Measurements from ENCODE around the gene IMP4.

Gene IMP4

GRCh38 chr2:130378206-130378897 lies 35.7 kb downstream of the IMP4 start:
- DNase-seq (ENCODE audit: low spot score), result no peak

GRCh38 chr2:130378898-130379214 lies 36.2 kb downstream of the IMP4 start:
- DNase-seq (ENCODE audit: low spot score), result no peak

GRCh38 chr2:130380096-130380934 lies 37.6 kb downstream of the IMP4 start:
- DNase-seq (ENCODE audit: low spot score), result no peak

GRCh38 chr2:130381145-130381544 lies 38.4 kb downstream of the IMP4 start:
- DNase-seq (ENCODE audit: low spot score), result no peak

- no peak for DNase-seq (ENCODE audit: low spot score)
Measured at GRCh38 chr2:130381619-130382018, 38.9 kb downstream of the IMP4 start.

- DNase-seq (ENCODE audit: low spot score), result no peak
Measured at GRCh38 chr2:130382313-130382917, 39.7 kb downstream of the IMP4 start.

GRCh38 chr2:130385709-130386108 lies 43.0 kb downstream of the IMP4 start:
- no peak for DNase-seq (ENCODE audit: low spot score)

- no peak for DNase-seq (ENCODE audit: low spot score)
Measured at GRCh38 chr2:130387071-130387400, 44.3 kb downstream of the IMP4 start.

GRCh38 chr2:130387804-130388203 lies 45.1 kb downstream of the IMP4 start:
- no peak for DNase-seq (ENCODE audit: low spot score)

GRCh38 chr2:130388221-130388907 lies 45.7 kb downstream of the IMP4 start:
- DNase-seq (ENCODE audit: low spot score), result no peak

GRCh38 chr2:130389358-130389757 lies 46.7 kb downstream of the IMP4 start:
- no peak for DNase-seq (ENCODE audit: low spot score)

GRCh38 chr2:130389783-130390182 lies 47.1 kb downstream of the IMP4 start:
- DNase-seq (ENCODE audit: low spot score), result no peak

- no peak for DNase-seq (ENCODE audit: low spot score)
Measured at GRCh38 chr2:130390460-130391057, 47.9 kb downstream of the IMP4 start.

GRCh38 chr2:130391058-130391871 lies 48.6 kb downstream of the IMP4 start:
- DNase-seq (ENCODE audit: low spot score), result peak; percentile 78

GRCh38 chr2:130391872-130392670 lies 49.4 kb downstream of the IMP4 start:
- peak; percentile 47 for DNase-seq (ENCODE audit: low spot score)

- DNase-seq (ENCODE audit: low spot score), result no peak
Measured at GRCh38 chr2:130393318-130393910, 50.7 kb downstream of the IMP4 start.

All from D341Med (cell line).